OCI-M1 (cell line): ENCODE data around the gene RRBP1.

ENCODE experiments used
- DNase-seq: peaks from one replicate; lab custom pipeline; 2025; lab: John Stamatoyannopoulos, UW

RRBP1 gene

GRCh38 chr20:17636523-17637412, 45.3 kb downstream of the RRBP1 start:
- no peak for DNase-seq

GRCh38 chr20:17635332-17636244, 46.5 kb downstream of the RRBP1 start:
- no peak for DNase-seq

- no peak for DNase-seq
Observed at GRCh38 chr20:17634661-17635331, 47.2 kb downstream of the RRBP1 start.

- DNase-seq, result no peak
Observed at GRCh38 chr20:17633850-17634500, 48.1 kb downstream of the RRBP1 start.

GRCh38 chr20:17633221-17633849, 48.7 kb downstream of the RRBP1 start:
- DNase-seq, result no peak

- no peak for DNase-seq
Observed at GRCh38 chr20:17631576-17632319, 50.3 kb downstream of the RRBP1 start.

GRCh38 chr20:17630806-17631195, 51.2 kb downstream of the RRBP1 start:
- DNase-seq, result no peak

- DNase-seq, result no peak
Observed at GRCh38 chr20:17630151-17630805, 51.8 kb downstream of the RRBP1 start.

- no peak for DNase-seq
Observed at GRCh38 chr20:17629678-17630089, 52.4 kb downstream of the RRBP1 start.

- DNase-seq, result no peak
Observed at GRCh38 chr20:17629025-17629424, 53.0 kb downstream of the RRBP1 start.

- DNase-seq, result no peak
Observed at GRCh38 chr20:17628101-17628841, 53.8 kb downstream of the RRBP1 start.

GRCh38 chr20:17627101-17627955, 54.7 kb downstream of the RRBP1 start:
- DNase-seq, result no peak

- no peak for DNase-seq
Observed at GRCh38 chr20:17626217-17627007, 55.6 kb downstream of the RRBP1 start.

GRCh38 chr20:17625246-17626051, 56.6 kb downstream of the RRBP1 start:
- DNase-seq, result no peak

- DNase-seq, result no peak
Observed at GRCh38 chr20:17624551-17625245, 57.3 kb downstream of the RRBP1 start.

GRCh38 chr20:17624070-17624469, 58.0 kb downstream of the RRBP1 start:
- no peak for DNase-seq
